Measurements from ENCODE around the gene ALDH1A2. TPM values are rescaled to one million over a fixed set of nuclear protein-coding genes. Genes with fewer than 3 reads are reported as not detected.

Gene ALDH1A2
- polyA plus RNA-seq, 1 of the 3 experiments (the other 2 are of a cell fraction): not detected

- CTCF ChIA-PET: interaction anchor here (1.4 to 3.8 kb wide), 2 partner anchors 22 to 183 kb away, joined by 3 to 17 read pairs; partner anchors contain the start of gene ALDH1A2
Measured at GRCh38 chr15:58044551-58044950, 21.0 kb downstream of the ALDH1A2 start.

More at GRCh38 chr15:58044551-58044950, 21.0 kb downstream of the ALDH1A2 start:
- Histone ChIP-seq H3F3A (replicated peaks; ENCODE audit: insufficient read depth) (no peaks in the 10 kb centered on the region), H3K4me2 (no peak overlapping the region), H3K36me3 (replicated peaks in 1 of 2; ENCODE audit: control insufficient read depth in 1 of 2, insufficient read depth in 2 of 2, low read length in 1 of 2) (no peaks in the 10 kb centered on the region), H3K9me3 (no peaks in the 10 kb centered on the region), H3K4me3 (ENCODE audit: low read depth in 2 of 2, low read length in 1 of 2) (no peak overlapping the region), H3K27me3 (ENCODE audit: insufficient read depth) (no peaks in the 10 kb centered on the region; the same call in none of the 2 replicates), H3K79me2 (ENCODE audit: insufficient read depth) (no peaks in the 10 kb centered on the region), H3K9me2 (no peaks in the 10 kb centered on the region), H3K4me1 (ENCODE audit: control insufficient read depth in 1 of 2, insufficient read depth in 2 of 2, low read depth in 1 of 2, low read length in 1 of 2) (no peaks in the 10 kb centered on the region), H3K9ac (no peak overlapping the region), H4K20me1 (ENCODE audit: insufficient read depth) (no peaks in the 10 kb centered on the region), H2AFZ (ENCODE audit: low read depth) (no peak overlapping the region), H3K27ac (ENCODE audit: low read depth in 2 of 2, low read length in 1 of 2) (no peak overlapping the region)
- TF ChIP-seq SMC3 (IDR thresholded peaks at IDR 0.05; ENCODE audit: low read depth, low read length) (no peak), FOXJ3 (CRISPR knock-in tag; IDR thresholded peaks at IDR 0.05) (no peak), MEF2A (IDR thresholded peaks at IDR 0.05; ENCODE audit: borderline replicate concordance, low read depth) (no peak), RAD21 (IDR thresholded peaks at IDR 0.05; ENCODE audit: low read length) (no peak), MXI1 (IDR thresholded peaks at IDR 0.05; ENCODE audit: low read depth, low read length) (no peak), NRF1 (IDR thresholded peaks at IDR 0.05; ENCODE audit: low read depth, low read length) (no peak), NFIC (IDR thresholded peaks at IDR 0.05; ENCODE audit: borderline replicate concordance) (no peak), ZBTB33 (IDR thresholded peaks at IDR 0.05; ENCODE audit: borderline replicate concordance, low read depth) (no peak), RCOR1 (IDR thresholded peaks at IDR 0.05; ENCODE audit: low read length) (no peak), EZH2phosphoT487 (IDR thresholded peaks at IDR 0.05; ENCODE audit: borderline replicate concordance, low read depth) (no peak), ELF1 (IDR thresholded peaks at IDR 0.05) (no peak), MAX (IDR thresholded peaks at IDR 0.05; ENCODE audit: low read depth) (no peak), RFX5 (IDR thresholded peaks at IDR 0.05; ENCODE audit: low read length) (no peak), POLR2AphosphoS5 (IDR thresholded peaks at IDR 0.05; ENCODE audit: low read depth, low read length) (no peak), REST (IDR thresholded peaks at IDR 0.05; ENCODE audit: low read depth, low read length) (no peak), CTCF (IDR thresholded peaks at IDR 0.05) (no peak), GATA2 (CRISPR knock-in tag; IDR thresholded peaks at IDR 0.05) (no peak)
- POLR2A ChIA-PET: no interaction called here
- DNase-seq: no peak
- WGBS (ENCODE audit: low lambda C conversion rate): 40% methylated on average over 2 of the region's 2 CpGs
